Sciatic nerve (tissue), 2 donors: Measurements from ENCODE around the gene ELK4. TPM values are rescaled to one million over a fixed set of nuclear protein-coding genes. Genes with fewer than 3 reads are reported as not detected.

Experiments
- ATAC-seq: fragments of 200-7000 bp; cut with Tn5 transposase; one replicate; pipeline ENCODE4 v1.9.1; 2020; ENCODE audit warnings: mild to moderate bottlenecking, moderate library complexity
- DNase-seq: peaks from one replicate; pipeline ENCODE4 v3.0.0-alpha.2; 2020; ENCODE audit warnings: low spot score
- intact Hi-C: fragments of 100-400 bp; cut with DNase I; formaldehyde crosslinking; loops from one replicate; pipeline ENCODE4 v1.14.2; 2022
- total RNA-seq: library from RNA; stranded (reverse); fragmentation: NEBNext Ultra II Directional; extraction: Animal tissue kit (Norgen Biotek cat#: 25700); gene quantifications from one replicate; pipeline ENCODE4 v1.2.1, GENCODE V29; 2021
- donor health status: DM: no; HTN: no; CAD: no.
- donor health status: DM: no; HTN: no; CAD: no.

ELK4 gene
- total RNA-seq, 1 donor from 2014 or later, result 72.1 TPM

DNA sequence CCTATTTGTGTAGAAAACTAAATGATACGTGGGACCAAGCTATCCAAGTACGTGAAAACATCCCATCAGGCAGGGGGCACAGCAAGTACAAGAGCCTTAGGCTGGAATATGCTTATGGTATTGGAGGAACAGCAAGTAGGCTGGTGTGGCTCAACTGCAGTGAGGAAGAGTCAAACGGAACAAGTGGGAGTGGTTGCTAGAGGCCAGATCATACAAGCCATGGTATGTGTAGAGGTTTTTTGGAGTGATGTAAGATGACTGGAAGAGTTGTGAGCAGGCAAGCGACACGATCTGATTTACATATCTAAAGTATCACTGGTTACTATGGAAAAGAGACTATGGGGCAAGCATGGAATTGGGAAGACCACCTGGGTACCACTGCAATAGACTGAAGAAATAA lies 27.8 kb downstream of the ELK4 start:
- intact Hi-C loops, result no loop called here
- DNase-seq (no peak), ATAC-seq (no peak)

DNA sequence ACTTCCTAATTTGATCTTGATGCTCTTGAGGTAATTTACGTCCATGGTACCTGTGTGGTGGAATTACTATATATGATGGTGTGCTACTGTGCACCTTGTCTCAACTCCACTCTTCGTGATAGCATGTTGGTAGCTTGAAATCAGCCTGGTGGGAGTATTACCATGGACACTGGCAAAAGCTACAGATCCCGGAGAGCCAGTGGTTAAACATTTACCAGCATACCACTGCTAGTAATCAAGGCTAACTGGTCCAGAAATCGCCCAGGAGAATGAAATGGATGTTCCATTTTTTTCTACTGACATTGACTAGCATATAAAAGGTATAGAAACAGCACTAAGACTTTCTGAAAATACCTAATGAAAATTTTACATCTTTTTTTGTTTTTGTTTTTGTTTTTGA lies 30.6 kb downstream of the ELK4 start:
- no peak for ATAC-seq

DNA sequence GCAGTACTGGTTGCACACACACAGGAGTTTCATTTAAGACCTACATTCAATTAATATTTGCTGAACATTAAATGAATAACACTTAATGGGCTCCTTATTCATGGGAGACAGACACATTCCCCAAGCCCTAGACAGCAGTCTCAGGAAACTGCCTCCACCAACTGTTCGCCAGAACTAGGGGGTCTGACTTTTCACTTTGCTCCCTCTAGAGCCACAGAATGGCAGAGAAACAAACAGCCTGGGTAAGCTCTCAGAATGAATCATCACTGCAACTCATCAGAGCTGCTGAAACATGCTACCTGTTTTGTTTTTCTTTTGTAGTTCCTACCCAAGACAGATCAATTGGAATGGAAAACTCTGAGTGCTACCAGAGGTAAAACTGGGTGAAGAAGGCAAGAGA lies 31.7 kb downstream of the ELK4 start:
- intact Hi-C loops, result no loop called here
- DNase-seq (no peak), ATAC-seq (no peak)

More for the DNA sequence above, 30.6 kb downstream of the ELK4 start:
- intact Hi-C loops, result no loop called here
- no peak for DNase-seq

- ATAC-seq, result no peak
- intact Hi-C loops, result no loop called here
- DNase-seq, result no peak
These were observed 32.2 kb downstream of the ELK4 start for GRCh38 chr1:205599669-205600042.

GRCh38 chr1:205598841-205599668 lies 32.8 kb downstream of the ELK4 start:
- peak; percentile 81 for DNase-seq
- peak; percentile 74 for ATAC-seq
- intact Hi-C loops, result no loop called here

- intact Hi-C loops, result no loop called here
- DNase-seq (no peak), ATAC-seq (peak; percentile 47)
These were observed 34.0 kb downstream of the ELK4 start for GRCh38 chr1:205597691-205598314.

- ATAC-seq (no peak), DNase-seq (no peak)
- intact Hi-C loops, result no loop called here
These were observed 34.9 kb downstream of the ELK4 start for GRCh38 chr1:205596876-205597275.

- ATAC-seq (no peak), DNase-seq (no peak)
- intact Hi-C loops, result no loop called here
These were observed 36.0 kb downstream of the ELK4 start for GRCh38 chr1:205595861-205596260.

DNA sequence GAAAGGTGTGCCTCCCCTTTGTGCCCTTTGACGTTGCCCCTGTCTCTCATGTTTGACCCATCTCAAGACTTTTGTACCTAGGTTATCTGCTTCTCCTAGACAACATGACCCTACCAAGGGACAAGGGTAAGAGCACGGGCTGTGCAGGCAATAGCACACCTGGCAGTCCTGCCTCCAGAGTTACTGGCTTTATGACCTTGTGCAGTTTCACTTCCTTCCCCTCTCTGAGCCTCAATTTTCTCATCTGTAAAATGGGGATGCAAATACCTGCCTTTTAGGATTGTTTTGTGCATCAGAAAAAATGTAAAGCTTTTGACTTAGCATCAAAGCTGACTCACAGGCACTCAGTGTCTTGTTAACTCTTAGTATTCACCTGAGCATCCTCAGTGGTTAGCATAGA lies 36.4 kb downstream of the ELK4 start:
- no peak for DNase-seq
- ATAC-seq, result no peak
- intact Hi-C loops, result no loop called here

DNA sequence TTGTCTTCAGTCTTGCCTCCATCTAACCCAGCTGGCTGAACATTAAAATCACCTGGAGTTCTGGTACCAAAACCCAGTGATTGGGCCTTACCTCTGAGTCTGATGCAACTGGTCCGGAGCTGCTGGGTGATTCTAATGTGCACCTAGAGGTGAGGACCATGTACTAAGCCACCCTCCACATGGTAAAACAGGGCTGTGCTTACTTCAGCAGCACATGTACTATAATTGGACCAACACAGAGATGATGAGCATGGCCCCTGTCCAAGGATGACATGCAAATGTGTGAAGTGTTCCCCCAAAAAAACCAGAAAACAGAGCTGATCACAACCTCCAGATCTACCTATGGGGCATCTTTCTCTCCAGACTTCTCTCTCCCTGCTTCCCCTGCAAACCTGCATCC lies 37.0 kb downstream of the ELK4 start:
- no peak for DNase-seq
- no peak for ATAC-seq
- intact Hi-C loops, result loop anchor here (5.0 kb wide), 1 partner anchor 62 kb away; no protein-coding TSS in a partner anchor

DNA sequence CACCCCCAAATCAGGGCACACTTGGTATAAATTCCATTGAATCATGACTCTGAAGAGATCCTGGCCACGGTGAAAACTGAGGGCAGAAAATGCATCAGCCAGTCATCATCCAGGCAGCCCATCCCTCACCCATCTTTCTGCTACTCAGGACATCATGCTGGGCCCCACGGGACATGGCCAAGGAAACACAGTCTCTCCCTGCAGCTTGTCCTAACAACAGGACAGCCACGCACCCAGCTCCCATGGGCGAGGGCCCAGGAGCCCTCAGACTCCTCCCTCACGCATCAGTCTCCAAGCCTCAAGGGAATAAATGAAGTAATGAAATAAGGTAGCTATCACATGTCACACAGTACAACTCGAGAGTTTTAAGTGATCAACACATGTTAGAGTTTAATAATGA lies 37.8 kb downstream of the ELK4 start:
- DNase-seq (no peak), ATAC-seq (no peak)
- intact Hi-C loops, result loop anchor here (5.0 kb wide), 1 partner anchor 63 kb away; no protein-coding TSS in a partner anchor

- ATAC-seq (no peak), DNase-seq (no peak)
- intact Hi-C loops, result loop anchor here (5.0 kb wide), 1 partner anchor 64 kb away; no protein-coding TSS in a partner anchor
These were observed 38.3 kb downstream of the ELK4 start for GRCh38 chr1:205593532-205593931.

DNA sequence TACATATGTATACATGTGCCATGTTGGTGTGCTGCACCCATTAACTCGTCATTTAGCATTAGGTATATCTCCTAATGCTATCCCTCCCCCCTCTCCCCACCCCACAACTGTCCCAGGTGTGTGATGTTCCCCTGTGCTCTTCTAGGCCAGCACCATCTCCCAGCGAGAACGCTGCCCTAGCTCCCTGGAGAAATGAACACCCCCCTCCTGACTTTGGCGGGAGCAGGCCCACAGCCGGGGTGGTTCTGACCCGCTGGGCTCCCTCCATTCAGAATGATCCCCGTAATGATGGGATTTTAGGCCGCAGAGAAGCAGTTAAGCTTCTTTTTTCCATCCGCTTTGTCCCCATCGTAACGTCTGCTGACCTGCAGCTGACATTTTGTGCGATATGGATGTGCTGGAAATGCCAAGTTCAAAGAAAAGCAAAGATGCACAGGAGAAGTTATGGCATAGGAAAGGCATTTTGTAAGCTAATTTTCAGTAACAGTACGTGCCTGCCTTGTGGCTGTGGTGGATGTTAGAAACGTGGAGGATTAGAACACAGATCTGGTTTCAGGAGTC lies 39.3 kb downstream of the ELK4 start:
- intact Hi-C loops, result loop anchor here (5.0 kb wide), 1 partner anchor 65 kb away; no protein-coding TSS in a partner anchor
- DNase-seq (peak; percentile 10), ATAC-seq (no peak)

DNA sequence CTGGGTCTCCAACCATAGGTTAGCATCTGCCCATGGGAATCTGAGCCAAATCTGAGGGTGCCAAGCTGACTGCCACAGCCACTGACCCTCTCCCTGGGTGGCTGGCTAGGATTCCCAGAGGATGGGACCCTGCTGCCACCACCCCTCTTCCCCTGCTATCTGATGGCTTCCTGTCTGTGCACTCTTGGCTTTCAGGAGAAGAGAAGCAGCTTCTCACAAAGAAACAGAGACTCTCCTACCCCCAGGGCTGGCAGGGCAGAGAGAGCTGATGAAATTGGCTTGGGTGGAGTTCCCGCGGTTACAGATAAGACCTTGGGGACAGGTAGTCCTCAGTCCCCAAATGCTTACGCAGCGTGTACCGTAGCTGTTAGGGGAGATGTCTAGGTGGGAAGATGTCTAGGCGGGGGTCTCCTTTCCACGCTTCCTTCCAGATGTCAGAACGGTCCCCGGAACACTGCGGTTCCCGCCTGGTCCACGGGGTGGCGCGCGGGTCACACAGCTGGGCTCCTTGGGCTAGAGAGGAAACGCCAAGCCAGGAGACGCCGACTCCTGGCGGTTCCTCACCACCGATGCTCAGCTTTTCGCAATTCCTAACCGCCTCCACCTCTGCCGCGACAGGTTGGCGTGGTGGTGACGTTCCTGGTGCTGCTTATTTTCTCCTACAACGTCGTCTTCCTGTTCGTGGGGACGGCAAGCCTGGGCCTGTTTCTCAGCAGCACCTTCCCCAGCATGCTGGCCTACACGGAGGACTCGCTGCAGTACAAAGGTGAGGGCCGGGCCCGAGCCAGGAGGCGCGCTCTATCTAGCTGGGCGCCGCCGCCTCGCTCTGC lies 40.1 kb downstream of the ELK4 start:
- ATAC-seq (peak; percentile 95), DNase-seq (peak; percentile 92)
- intact Hi-C loops, result loop anchor here (5.0 kb wide), 1 partner anchor 66 kb away; no protein-coding TSS in a partner anchor

GRCh38 chr1:205590777-205591513 lies 40.9 kb downstream of the ELK4 start:
- DNase-seq (peak; percentile 21), ATAC-seq (no peak)
- intact Hi-C loops, result loop anchor here (5.0 kb wide), 1 partner anchor 66 kb away; no protein-coding TSS in a partner anchor

DNA sequence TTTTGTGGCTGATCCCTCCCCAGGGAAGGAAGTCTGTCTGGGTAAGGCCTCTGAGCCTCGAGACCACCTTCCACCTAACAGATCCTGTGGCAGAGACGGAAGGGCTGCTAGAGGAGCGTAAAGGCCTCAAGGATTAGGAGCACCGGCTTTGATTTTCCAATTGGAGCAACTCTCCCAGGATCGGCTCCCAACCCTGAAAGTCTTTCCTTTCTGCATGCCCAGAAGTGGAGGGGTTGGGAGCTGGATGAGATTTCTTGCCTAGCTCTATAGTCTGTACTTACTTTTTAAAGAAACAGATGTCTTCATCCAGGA lies 41.4 kb downstream of the ELK4 start:
- ATAC-seq (no peak), DNase-seq (peak; percentile 26)
- intact Hi-C loops, result loop anchor here (5.0 kb wide), 1 partner anchor 67 kb away; no protein-coding TSS in a partner anchor

GRCh38 chr1:205589618-205590456 lies 42.0 kb downstream of the ELK4 start:
- ATAC-seq (no peak), DNase-seq (peak; percentile 15)
- intact Hi-C loops, result loop anchor here (5.0 kb wide), 2 partner anchors 63 to 67 kb away; no protein-coding TSS in a partner anchor
